Measurements from ENCODE around the gene IL1RAPL1. TPM values are rescaled to one million over a fixed set of nuclear protein-coding genes. Genes with fewer than 3 reads are reported as not detected.

IL1RAPL1 gene
- total RNA-seq, 2 experiments from 2014 or later: not detected

- intact Hi-C loops (cut with micrococcal nuclease): no loop called here
- DNase-seq: no peak
- H3K4me1 Mint-ChIP-seq (ENCODE audit: low read depth): no peaks in the 10 kb centered on the region
- no peaks in the 10 kb centered on the region for H3K9me3 Mint-ChIP-seq
- H3K27ac Mint-ChIP-seq: no peak overlapping the region
- no peaks in the 10 kb centered on the region for H3K36me3 Mint-ChIP-seq (ENCODE audit: low read depth)
- CTCF ChIA-PET: no interaction called here
- no peaks in the 10 kb centered on the region for H3K27me3 Mint-ChIP-seq (ENCODE audit: low read depth)
- H3K4me3 Mint-ChIP-seq: no peak overlapping the region
Measured at GRCh38 chrX:29693912-29694311, 1106.7 kb downstream of the IL1RAPL1 start.

GRCh38 chrX:29699239-29699638, 1112.0 kb downstream of the IL1RAPL1 start:
- no peaks in the 10 kb centered on the region for H3K27me3 Mint-ChIP-seq (ENCODE audit: low read depth)
- DNase-seq: no peak
- no peak overlapping the region for H3K4me3 Mint-ChIP-seq
- H3K4me1 Mint-ChIP-seq (ENCODE audit: low read depth): no peaks in the 10 kb centered on the region
- CTCF ChIA-PET: no interaction called here
- H3K36me3 Mint-ChIP-seq (ENCODE audit: low read depth): no peaks in the 10 kb centered on the region
- intact Hi-C loops (cut with micrococcal nuclease): no loop called here
- H3K9me3 Mint-ChIP-seq: peaks cover 2% of the 10 kb centered on the region
- H3K27ac Mint-ChIP-seq: no peak overlapping the region

- intact Hi-C loops (cut with micrococcal nuclease): no loop called here
- H3K4me3 Mint-ChIP-seq: no peak overlapping the region
- H3K4me1 Mint-ChIP-seq (ENCODE audit: low read depth): no peaks in the 10 kb centered on the region
- peaks cover 2% of the 10 kb centered on the region for H3K9me3 Mint-ChIP-seq
- CTCF ChIA-PET: no interaction called here
- no peaks in the 10 kb centered on the region for H3K27me3 Mint-ChIP-seq (ENCODE audit: low read depth)
- DNase-seq: no peak
- no peaks in the 10 kb centered on the region for H3K36me3 Mint-ChIP-seq (ENCODE audit: low read depth)
- no peak overlapping the region for H3K27ac Mint-ChIP-seq
Measured at GRCh38 chrX:29707088-29707487, 1119.8 kb downstream of the IL1RAPL1 start.

GRCh38 chrX:29721152-29721551, 1133.9 kb downstream of the IL1RAPL1 start:
- DNase-seq: no peak
- CTCF ChIA-PET: no interaction called here
- no peaks in the 10 kb centered on the region for H3K4me1 Mint-ChIP-seq (ENCODE audit: low read depth)
- H3K9me3 Mint-ChIP-seq: no peaks in the 10 kb centered on the region
- H3K27ac Mint-ChIP-seq: no peak overlapping the region
- intact Hi-C loops (cut with micrococcal nuclease): no loop called here
- H3K4me3 Mint-ChIP-seq: no peak overlapping the region
- no peaks in the 10 kb centered on the region for H3K36me3 Mint-ChIP-seq (ENCODE audit: low read depth)
- H3K27me3 Mint-ChIP-seq (ENCODE audit: low read depth): no peaks in the 10 kb centered on the region

- CTCF ChIA-PET: no interaction called here
- Mint-ChIP-seq H3K4me3 (no peak overlapping the region), H3K27me3 (ENCODE audit: low read depth) (no peaks in the 10 kb centered on the region), H3K4me1 (ENCODE audit: low read depth) (no peaks in the 10 kb centered on the region), H3K9me3 (no peaks in the 10 kb centered on the region), H3K27ac (no peak overlapping the region), H3K36me3 (ENCODE audit: low read depth) (no peaks in the 10 kb centered on the region)
- DNase-seq: no peak
- intact Hi-C loops (cut with micrococcal nuclease): no loop called here
Measured at GRCh38 chrX:29724316-29724715, 1137.1 kb downstream of the IL1RAPL1 start.

GRCh38 chrX:29726811-29727210, 1139.6 kb downstream of the IL1RAPL1 start:
- Mint-ChIP-seq H3K27ac (no peak overlapping the region), H3K9me3 (no peaks in the 10 kb centered on the region), H3K4me1 (ENCODE audit: low read depth) (no peaks in the 10 kb centered on the region), H3K36me3 (ENCODE audit: low read depth) (no peaks in the 10 kb centered on the region), H3K4me3 (no peak overlapping the region), H3K27me3 (ENCODE audit: low read depth) (no peaks in the 10 kb centered on the region)
- DNase-seq: no peak
- intact Hi-C loops (cut with micrococcal nuclease): no loop called here
- CTCF ChIA-PET: no interaction called here

- H3K4me1 Mint-ChIP-seq (ENCODE audit: low read depth): no peaks in the 10 kb centered on the region
- no peaks in the 10 kb centered on the region for H3K27me3 Mint-ChIP-seq (ENCODE audit: low read depth)
- intact Hi-C loops (cut with micrococcal nuclease): no loop called here
- H3K36me3 Mint-ChIP-seq (ENCODE audit: low read depth): no peaks in the 10 kb centered on the region
- H3K27ac Mint-ChIP-seq: no peak overlapping the region
- no peak overlapping the region for H3K4me3 Mint-ChIP-seq
- CTCF ChIA-PET: no interaction called here
- H3K9me3 Mint-ChIP-seq: no peaks in the 10 kb centered on the region
- no peak for DNase-seq
Measured at GRCh38 chrX:29728639-29729038, 1141.4 kb downstream of the IL1RAPL1 start.

GRCh38 chrX:29744966-29745365, 1157.7 kb downstream of the IL1RAPL1 start:
- Mint-ChIP-seq H3K4me1 (ENCODE audit: low read depth) (no peaks in the 10 kb centered on the region), H3K9me3 (no peaks in the 10 kb centered on the region), H3K27ac (no peak overlapping the region), H3K4me3 (no peak overlapping the region), H3K27me3 (ENCODE audit: low read depth) (no peaks in the 10 kb centered on the region), H3K36me3 (ENCODE audit: low read depth) (no peaks in the 10 kb centered on the region)
- intact Hi-C loops (cut with micrococcal nuclease): no loop called here
- CTCF ChIA-PET: no interaction called here
- no peak for DNase-seq

- intact Hi-C loops (cut with micrococcal nuclease): no loop called here
- H3K27me3 Mint-ChIP-seq (ENCODE audit: low read depth): no peaks in the 10 kb centered on the region
- DNase-seq: no peak
Measured at GRCh38 chrX:29746326-29746725, 1159.1 kb downstream of the IL1RAPL1 start.

GRCh38 chrX:29762006-29762405, 1174.8 kb downstream of the IL1RAPL1 start:
- H3K27me3 Mint-ChIP-seq (ENCODE audit: low read depth): no peaks in the 10 kb centered on the region
- H3K4me3 Mint-ChIP-seq: no peak overlapping the region
- H3K4me1 Mint-ChIP-seq (ENCODE audit: low read depth): no peaks in the 10 kb centered on the region
- intact Hi-C loops (cut with micrococcal nuclease): no loop called here
- CTCF ChIA-PET: no interaction called here
- no peaks in the 10 kb centered on the region for H3K9me3 Mint-ChIP-seq
- no peak for DNase-seq
- H3K36me3 Mint-ChIP-seq (ENCODE audit: low read depth): no peaks in the 10 kb centered on the region
- no peak overlapping the region for H3K27ac Mint-ChIP-seq

More at GRCh38 chrX:29746326-29746725, 1159.1 kb downstream of the IL1RAPL1 start:
- Mint-ChIP-seq H3K4me1 (ENCODE audit: low read depth) (no peaks in the 10 kb centered on the region), H3K4me3 (no peak overlapping the region), H3K9me3 (no peaks in the 10 kb centered on the region), H3K27ac (no peak overlapping the region), H3K36me3 (ENCODE audit: low read depth) (no peaks in the 10 kb centered on the region)
- CTCF ChIA-PET: no interaction called here

- intact Hi-C loops (cut with micrococcal nuclease): no loop called here
- H3K4me3 Mint-ChIP-seq: no peak overlapping the region
- no peaks in the 10 kb centered on the region for H3K9me3 Mint-ChIP-seq
- DNase-seq: no peak
- H3K4me1 Mint-ChIP-seq (ENCODE audit: low read depth): no peaks in the 10 kb centered on the region
- CTCF ChIA-PET: no interaction called here
- no peaks in the 10 kb centered on the region for H3K36me3 Mint-ChIP-seq (ENCODE audit: low read depth)
- H3K27ac Mint-ChIP-seq: no peak overlapping the region
- no peaks in the 10 kb centered on the region for H3K27me3 Mint-ChIP-seq (ENCODE audit: low read depth)
Measured at GRCh38 chrX:29775890-29776289, 1188.6 kb downstream of the IL1RAPL1 start.

- Mint-ChIP-seq H3K27me3 (ENCODE audit: low read depth) (no peaks in the 10 kb centered on the region), H3K4me3 (no peak overlapping the region), H3K9me3 (peaks cover under 1% of the 10 kb centered on the region), H3K4me1 (ENCODE audit: low read depth) (no peaks in the 10 kb centered on the region), H3K36me3 (ENCODE audit: low read depth) (no peaks in the 10 kb centered on the region), H3K27ac (no peak overlapping the region)
- intact Hi-C loops (cut with micrococcal nuclease): no loop called here
- CTCF ChIA-PET: no interaction called here
- DNase-seq: no peak
Measured at GRCh38 chrX:29787656-29788055, 1200.4 kb downstream of the IL1RAPL1 start.

GRCh38 chrX:29788991-29789699, 1201.9 kb downstream of the IL1RAPL1 start:
- Mint-ChIP-seq H3K36me3 (ENCODE audit: low read depth) (no peaks in the 10 kb centered on the region), H3K27ac (no peak overlapping the region), H3K27me3 (ENCODE audit: low read depth) (no peaks in the 10 kb centered on the region), H3K9me3 (no peaks in the 10 kb centered on the region), H3K4me3 (no peak overlapping the region), H3K4me1 (ENCODE audit: low read depth) (no peaks in the 10 kb centered on the region)
- no peak for DNase-seq
- CTCF ChIA-PET: no interaction called here
- intact Hi-C loops (cut with micrococcal nuclease): no loop called here
